Endothelial cell of umbilical vein (primary cell): ENCODE measurements around the gene CLASP2. TPM values are rescaled to one million over a fixed set of nuclear protein-coding genes. Genes with fewer than 3 reads are reported as not detected.

Source experiments
- BruUV-seq: library from RNA; stranded (reverse); fragments of 400-500 nt; replicated peaks from 2 replicates; lab custom pipeline; 2021; lab: Mats Ljungman, UMichigan
- CTCF ChIA-PET: fragments of 300-600, 350-600 bp; sonication (Branson Sonifier 250); formaldehyde crosslinking; loops from one replicate; lab custom pipeline; 2021; ENCODE audit warnings: antibody characterized with exemption, inconsistent platforms; lab: Charles Lee
- POLR2A ChIA-PET: fragments of 300-600, 350-600 bp; sonication (Branson Sonifier 250); formaldehyde crosslinking; loops from one replicate; lab custom pipeline; 2021; ENCODE audit warnings: antibody characterized with exemption, inconsistent platforms; lab: Charles Lee
- DNase-seq: peaks from one replicate; pipeline ENCODE4 v3.0.0-alpha.2; 2011; ENCODE audit warnings: low read depth, low spot score
- FAIRE-seq: peaks from 2 replicates; lab custom pipeline; 2011; peaks lifted over from hg19 to GRCh38; lab: Jason Lieb, UNC
- H2AFZ ChIP-seq: 2 replicates; pipeline ENCODE4 v1.6.0; 2012; ENCODE audit warnings: low read depth, low read length, control low read depth, inconsistent platforms
- H3K27ac ChIP-seq: 2 replicates; pipeline ENCODE4 v1.5.1; 2011; ENCODE audit warnings: low read depth, mild to moderate bottlenecking, control low read depth, low read length, moderate library complexity; ENCODE audit not compliant: insufficient read depth
- H3K27me3 ChIP-seq, 2 experiments: 2 replicates each; pipeline versions ENCODE4 v1.6.0 to v1.6.1; 2011; ENCODE audit warnings: low read length in 2 of 2, mixed read lengths in 1 of 2; ENCODE audit not compliant: control insufficient read depth in 2 of 2, insufficient read depth in 2 of 2
- H3K36me3 ChIP-seq, 2 experiments: 2 replicates in 1 of 2; 3 replicates in 1 of 2; pipeline ENCODE4 v1.5.1; 2011; ENCODE audit warnings: low read length in 2 of 2, mild to moderate bottlenecking in 1 of 2, moderate library complexity in 1 of 2; ENCODE audit not compliant: control insufficient read depth in 2 of 2, insufficient read depth in 2 of 2; ENCODE audit errors: extremely low read depth in 1 of 2
- H3K4me1 ChIP-seq: 3 replicates; pipeline ENCODE4 v1.5.1; 2011; ENCODE audit warnings: mild to moderate bottlenecking, low read length; ENCODE audit not compliant: control insufficient read depth, insufficient read depth; ENCODE audit errors: extremely low read depth
- H3K4me2 ChIP-seq: 2 replicates; pipeline ENCODE4 v1.6.1; 2011; ENCODE audit warnings: low read length, control low read depth, mixed read lengths; ENCODE audit not compliant: insufficient read depth
- H3K4me3 ChIP-seq, 3 experiments: fragments of 200-600 bp in 1 of 3; sonication (generic), shearing (Covaris generic) in 1 of 3; replicated peaks in 1 of 3; 2 replicates each; pipeline ENCODE4 v1.5.1; 2011 to 2016; ENCODE audit warnings: control low read depth in 3 of 3, low read length in 3 of 3, mild to moderate bottlenecking in 2 of 3, inconsistent platforms in 1 of 3, low read depth in 1 of 3, moderate library complexity in 1 of 3; ENCODE audit not compliant: insufficient read depth in 1 of 3
- H3K79me2 ChIP-seq: 2 replicates; pipeline ENCODE4 v1.6.0; 2012; ENCODE audit warnings: low read length, inconsistent platforms; ENCODE audit not compliant: control insufficient read depth, insufficient read depth
- H3K9ac ChIP-seq: replicated peaks from 2 replicates; pipeline ENCODE3; 2011; ENCODE audit warnings: low read length, control low read depth; ENCODE audit not compliant: insufficient read depth; ENCODE audit errors: extremely low read depth
- H3K9me1 ChIP-seq: replicated peaks from 3 replicates; pipeline ENCODE4 v1.6.0; 2011; ENCODE audit warnings: mild to moderate bottlenecking, low read length; ENCODE audit not compliant: control insufficient read depth, insufficient read depth; ENCODE audit errors: extremely low read depth
- H3K9me3 ChIP-seq: replicated peaks from 2 replicates; pipeline ENCODE4 v1.5.1; 2012; ENCODE audit warnings: low read length, inconsistent platforms; ENCODE audit not compliant: control insufficient read depth, insufficient read depth
- H4K20me1 ChIP-seq: replicated peaks from 2 replicates; pipeline ENCODE3; 2011; ENCODE audit warnings: mild to moderate bottlenecking, low read length; ENCODE audit not compliant: control insufficient read depth, insufficient read depth; ENCODE audit errors: extremely low read depth
- CTCF ChIP-seq, 2 donors: IDR thresholded peaks; 1 replicate in 1 of 2; 2 replicates in 1 of 2; pipeline ENCODE4 v1.5.1; 2011; ENCODE audit warnings: low read length in 2 of 2, mild to moderate bottlenecking in 2 of 2, moderate library complexity in 2 of 2, control low read depth in 1 of 2, inconsistent platforms in 1 of 2, low read depth in 1 of 2; ENCODE audit not compliant: insufficient read depth in 1 of 2; ENCODE audit errors: extremely low read depth in 1 of 2
- FOS ChIP-seq: IDR thresholded peaks from 2 replicates; pipeline ENCODE4 v1.6.1; 2011; ENCODE audit warnings: mild to moderate bottlenecking, low read length, moderate library complexity, borderline replicate concordance; ENCODE audit not compliant: insufficient read depth
- MAX ChIP-seq: IDR thresholded peaks from 2 replicates; pipeline ENCODE4 v1.6.1; 2011; ENCODE audit not compliant: insufficient read depth, insufficient read length
- MYC ChIP-seq: IDR thresholded peaks from one replicate; pipeline ENCODE4 v1.6.1; 2011; ENCODE audit warnings: mild to moderate bottlenecking, low read depth, low read length
- POLR2A ChIP-seq: IDR thresholded peaks from 2 replicates; pipeline ENCODE4 v1.6.1; 2012; ENCODE audit warnings: low read depth, mild to moderate bottlenecking, control low read depth, low read length
- POLR2AphosphoS5 ChIP-seq: IDR thresholded peaks from 2 replicates; pipeline ENCODE4 v1.6.1; 2012; ENCODE audit warnings: low read depth, mild to moderate bottlenecking, control low read depth, low read length, moderate library complexity; ENCODE audit not compliant: insufficient read depth
- dilution Hi-C: fragments of 300-500 bp; cut with MboI; formaldehyde crosslinking; loops from one replicate; pipeline ENCODE4 v1.15.0; 2019; ENCODE audit warnings: low sequenced_read_pairs; ENCODE audit not compliant: extremely low pct_ligation_motif_present
- intact Hi-C: fragments of 100-400 bp; cut with micrococcal nuclease; formaldehyde crosslinking; loops from one replicate; pipeline ENCODE4 v1.10.0; 2022
- polyA plus RNA-seq, 4 experiments: library from polyadenylated mRNA; depleted of rRNA in 3 of 4; stranded (reverse) in 3 of 4; unstranded in 1 of 4; fragments of >200 nt; gene quantifications; 2 replicates each; pipeline versions ENCODE4 v1.2.1 to v1.2.3, GENCODE V29; 2011 to 2012; ENCODE audit warnings: missing spikeins in 1 of 4
- total RNA-seq: library from RNA; stranded (reverse); gene quantifications from 2 replicates; pipeline ENCODE4 v1.2.3, GENCODE V29; 2021

Gene CLASP2
- total and polyA plus RNA-seq, 2 donors (not counting 3 experiments of a cell fraction or from before 2014, with no cell fraction given), result 15.0 to 55.0 TPM

GRCh38 chr3:33650495-33650894 is 67.6 kb downstream of the CLASP2 start:
- DNase-seq (no peak), FAIRE-seq (no peak)
- dilution Hi-C loops (no loop called here), intact Hi-C loops (no loop called here)
- POLR2A ChIA-PET, result no interaction called here
- no peak overlapping the region for H3K27ac ChIP-seq
- no peak for TF ChIP-seq POLR2AphosphoS5
- no peak for TF ChIP-seq FOS
- no peak for TF ChIP-seq MYC
- no peak for TF ChIP-seq MAX
- no peak for TF ChIP-seq POLR2A
- no peak for TF ChIP-seq CTCF (IDR thresholded peaks at IDR 0.05; ENCODE audit: extremely low read depth in 1 of 2, insufficient read depth in 1 of 2, low read depth in 1 of 2, low read length in 2 of 2)
- no peak overlapping the region for H3K4me3 ChIP-seq
- H4K20me1 ChIP-seq, result no peaks in the 10 kb centered on the region
- no peak overlapping the region for H3K4me2 ChIP-seq
- peaks cover 8% of the 10 kb centered on the region for H3K79me2 ChIP-seq
- no peaks in the 10 kb centered on the region for H3K9me3 ChIP-seq
- peaks cover 5% of the 10 kb centered on the region for H3K4me1 ChIP-seq
- no peaks in the 10 kb centered on the region for H3K9me1 ChIP-seq
- no peak overlapping the region for H2AFZ ChIP-seq
- BruUV-seq, result no TSS peak
- no peaks in the 10 kb centered on the region for H3K36me3 ChIP-seq
- CTCF ChIA-PET, result interaction anchor here (0.7 kb wide), 1 partner anchor 14 kb away, joined by 4 read pairs; no protein-coding TSS in a partner anchor
- H3K9ac ChIP-seq, result no peak overlapping the region
- no peaks in the 10 kb centered on the region for H3K27me3 ChIP-seq
